HAP-1 (cell line): ENCODE measurements around the gene USP48.

ENCODE experiments used
- DNase-seq, 2 experiments: peaks; one replicate each; pipeline ENCODE4 v3.0.0-alpha.2; 2016 to 2020; ENCODE audit warnings: low spot score in 2 of 2
- H3K27me3 ChIP-seq: fragments of 250-450 bp; sonication (Bioruptor Pico); 2 replicates; pipeline ENCODE4 v1.5.1; 2020; ENCODE audit warnings: low read depth, mild to moderate bottlenecking, moderate library complexity
- H3K36me3 ChIP-seq: fragments of 250-450 bp; sonication (Bioruptor Pico); replicated peaks from 2 replicates; pipeline ENCODE4 v1.5.1; 2020; ENCODE audit warnings: mild to moderate bottlenecking
- H3K4me1 ChIP-seq: fragments of 250-450 bp; sonication (Bioruptor Pico); 2 replicates; pipeline ENCODE4 v1.5.1; 2020; ENCODE audit warnings: mild to moderate bottlenecking
- H3K4me3 ChIP-seq: fragments of 250-450 bp; sonication (Bioruptor Pico); 2 replicates; pipeline ENCODE4 v1.5.1; 2020; ENCODE audit warnings: mild to moderate bottlenecking, moderate library complexity
- H3K9me3 ChIP-seq: fragments of 250-450 bp; sonication (Bioruptor Pico); 2 replicates; pipeline ENCODE4 v1.5.1; 2020; ENCODE audit warnings: mild to moderate bottlenecking, moderate library complexity
- in situ Hi-C: fragments of 300-500 bp; cut with MboI; formaldehyde crosslinking; loops from 3 replicates; pipeline ENCODE4 v1.14.3; 2020; ENCODE audit warnings: low sequenced_read_pairs, inconsistent platforms, mixed read lengths

USP48 gene

DNA sequence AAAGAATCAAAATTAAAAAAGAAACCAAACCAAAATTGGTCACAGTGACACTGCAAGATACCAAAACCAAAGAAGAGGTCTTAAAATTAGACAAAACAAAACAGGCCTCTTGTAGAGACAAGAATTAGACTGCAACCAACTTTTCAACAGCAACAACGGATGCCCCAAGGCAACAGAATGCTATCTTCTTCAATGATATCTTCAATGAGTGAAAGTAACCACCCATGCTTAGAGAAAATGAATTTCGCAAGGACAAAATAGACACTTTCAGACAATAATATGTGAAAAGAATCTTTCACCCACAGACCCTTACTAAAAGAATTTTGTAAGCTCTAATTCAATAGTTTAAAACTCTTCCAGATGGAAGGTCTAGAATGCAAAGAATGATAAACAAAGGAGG lies 41.7 kb downstream of the USP48 start:
- Histone ChIP-seq H3K9me3 (no peaks in the 10 kb centered on the region), H3K4me3 (no peak overlapping the region), H3K36me3 (peaks cover 13% of the 10 kb centered on the region), H3K27me3 (no peaks in the 10 kb centered on the region), H3K4me1 (peaks cover 2% of the 10 kb centered on the region; the same call in 1 of the 2 replicates)
- in situ Hi-C loops = no loop called here
- DNase-seq = no peak

- Histone ChIP-seq H3K36me3 (peaks cover 28% of the 10 kb centered on the region), H3K9me3 (no peaks in the 10 kb centered on the region), H3K4me1 (peaks cover 2% of the 10 kb centered on the region; the same call in 1 of the 2 replicates), H3K4me3 (no peak overlapping the region), H3K27me3 (no peaks in the 10 kb centered on the region)
- no peak for DNase-seq
- in situ Hi-C loops = no loop called here
Observed at GRCh38 chr1:21736876-21737275, 46.1 kb downstream of the USP48 start.

GRCh38 chr1:21736011-21736410 lies 46.9 kb downstream of the USP48 start:
- H3K4me3 ChIP-seq = no peak overlapping the region
- no peak for DNase-seq
- H3K27me3 ChIP-seq = no peaks in the 10 kb centered on the region
- H3K4me1 ChIP-seq = no peaks in the 10 kb centered on the region
- in situ Hi-C loops = no loop called here
- peaks cover 26% of the 10 kb centered on the region for H3K36me3 ChIP-seq
- H3K9me3 ChIP-seq = no peaks in the 10 kb centered on the region

DNA sequence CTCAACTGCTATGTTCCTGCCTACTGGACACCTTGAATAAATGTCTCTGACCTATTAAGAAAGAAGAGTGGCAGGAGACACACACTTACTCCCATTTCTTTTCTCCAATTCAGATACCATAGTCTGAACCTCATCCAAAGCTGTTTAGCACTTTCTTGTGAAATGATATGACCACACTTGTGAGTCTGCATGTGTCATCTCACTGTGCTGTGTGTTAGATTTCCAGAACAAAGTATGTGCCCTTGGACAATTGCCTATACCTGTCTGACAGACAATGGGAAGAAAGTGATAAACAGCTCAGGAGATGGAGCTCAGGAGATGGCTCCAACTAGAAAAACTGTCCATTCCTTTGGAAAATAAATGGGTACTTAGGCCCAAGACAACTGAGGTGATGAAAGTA lies 48.4 kb downstream of the USP48 start:
- peaks cover 28% of the 10 kb centered on the region for H3K36me3 ChIP-seq

GRCh38 chr1:21732664-21733063 lies 50.3 kb downstream of the USP48 start:
- Histone ChIP-seq H3K27me3 (no peaks in the 10 kb centered on the region), H3K36me3 (peaks cover 34% of the 10 kb centered on the region)
- in situ Hi-C loops = no loop called here

More for the DNA sequence above, 48.4 kb downstream of the USP48 start:
- H3K27me3 ChIP-seq = no peaks in the 10 kb centered on the region
- H3K9me3 ChIP-seq = no peaks in the 10 kb centered on the region
- no peak for DNase-seq
- H3K4me3 ChIP-seq = no peak overlapping the region
- in situ Hi-C loops = no loop called here
- H3K4me1 ChIP-seq = no peaks in the 10 kb centered on the region

DNA sequence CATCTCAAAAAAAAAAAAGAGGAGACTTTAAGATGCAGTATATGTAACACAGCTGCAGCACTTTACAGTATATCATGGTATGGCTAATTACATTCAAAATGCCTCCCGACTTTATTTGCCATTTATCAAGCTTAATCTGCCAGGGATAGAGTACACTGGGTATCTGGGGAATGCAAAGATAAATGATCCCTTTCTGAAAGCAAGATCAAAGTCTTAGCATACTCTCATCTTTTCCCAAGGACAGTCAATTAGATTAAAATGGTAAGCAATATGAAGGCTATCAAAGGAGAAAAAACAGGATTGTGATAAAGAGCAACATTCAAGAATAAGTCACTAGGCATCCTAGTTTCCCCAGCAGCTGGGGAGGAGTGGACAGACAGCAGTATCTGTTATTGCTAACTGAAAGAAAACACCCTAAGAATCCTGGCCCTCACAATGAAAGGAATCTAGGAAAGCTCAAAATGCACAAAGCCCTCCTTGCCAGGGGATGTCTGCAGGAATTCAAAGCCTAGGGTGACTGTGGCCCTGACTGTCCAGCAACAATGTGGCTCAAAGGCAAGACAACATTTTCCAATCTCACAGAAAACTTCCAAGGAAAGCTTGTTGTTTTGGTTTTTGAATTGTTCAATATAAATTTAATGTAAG lies 57.1 kb downstream of the USP48 start:
- in situ Hi-C loops = no loop called here
- Histone ChIP-seq H3K36me3 (peaks cover 33% of the 10 kb centered on the region), H3K4me1 (peaks cover 22% of the 10 kb centered on the region), H3K27me3 (no peaks in the 10 kb centered on the region), H3K9me3 (no peaks in the 10 kb centered on the region), H3K4me3 (no peak overlapping the region)
- DNase-seq = peak; percentile 39

More at GRCh38 chr1:21732664-21733063, 50.3 kb downstream of the USP48 start:
- Histone ChIP-seq H3K9me3 (no peaks in the 10 kb centered on the region), H3K4me3 (no peak overlapping the region), H3K4me1 (peaks cover 7% of the 10 kb centered on the region)
- DNase-seq = no peak

DNA sequence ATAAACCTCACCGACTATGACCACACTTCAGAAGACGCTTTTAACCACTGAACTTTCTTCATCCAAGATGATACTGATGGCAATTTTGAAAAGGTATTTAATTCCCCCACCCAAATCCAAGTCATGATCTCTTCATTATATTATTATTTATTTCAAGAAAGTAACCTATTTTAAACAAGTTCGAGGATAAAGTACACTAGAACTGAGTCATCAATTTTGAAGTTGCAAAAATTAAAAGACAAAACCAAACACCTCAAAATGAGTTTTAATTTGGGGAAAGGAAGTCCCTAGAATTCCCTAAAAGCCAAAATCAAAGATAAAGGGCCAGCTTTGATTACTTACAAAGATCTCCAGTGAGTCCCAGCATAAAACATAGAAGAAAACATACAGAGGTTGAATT lies 58.4 kb downstream of the USP48 start:
- H3K9me3 ChIP-seq = no peaks in the 10 kb centered on the region
- in situ Hi-C loops = no loop called here
- no peak overlapping the region for H3K4me3 ChIP-seq
- H3K36me3 ChIP-seq = peaks cover 34% of the 10 kb centered on the region
- H3K27me3 ChIP-seq = no peaks in the 10 kb centered on the region
- peaks cover 32% of the 10 kb centered on the region for H3K4me1 ChIP-seq
- no peak for DNase-seq

GRCh38 chr1:21724098-21724497 lies 58.9 kb downstream of the USP48 start:
- in situ Hi-C loops = no loop called here
- no peaks in the 10 kb centered on the region for H3K9me3 ChIP-seq
- H3K36me3 ChIP-seq = peaks cover 36% of the 10 kb centered on the region
- no peaks in the 10 kb centered on the region for H3K27me3 ChIP-seq
- no peak overlapping the region for H3K4me3 ChIP-seq
- DNase-seq = no peak
- H3K4me1 ChIP-seq = peaks cover 33% of the 10 kb centered on the region

GRCh38 chr1:21721295-21721985 lies 61.5 kb downstream of the USP48 start:
- no peaks in the 10 kb centered on the region for H3K9me3 ChIP-seq
- H3K36me3 ChIP-seq = peaks cover 37% of the 10 kb centered on the region
- in situ Hi-C loops = no loop called here
- H3K4me3 ChIP-seq = no peak overlapping the region
- H3K4me1 ChIP-seq = peaks cover 14% of the 10 kb centered on the region
- no peak for DNase-seq
- H3K27me3 ChIP-seq = no peaks in the 10 kb centered on the region

GRCh38 chr1:21716169-21716568 lies 66.8 kb downstream of the USP48 start:
- no peak for DNase-seq
- no peaks in the 10 kb centered on the region for H3K27me3 ChIP-seq
- peaks cover 63% of the 10 kb centered on the region for H3K36me3 ChIP-seq
- in situ Hi-C loops = no loop called here
- peaks cover 11% of the 10 kb centered on the region for H3K4me1 ChIP-seq
- no peak overlapping the region for H3K4me3 ChIP-seq
- H3K9me3 ChIP-seq = no peaks in the 10 kb centered on the region

DNA sequence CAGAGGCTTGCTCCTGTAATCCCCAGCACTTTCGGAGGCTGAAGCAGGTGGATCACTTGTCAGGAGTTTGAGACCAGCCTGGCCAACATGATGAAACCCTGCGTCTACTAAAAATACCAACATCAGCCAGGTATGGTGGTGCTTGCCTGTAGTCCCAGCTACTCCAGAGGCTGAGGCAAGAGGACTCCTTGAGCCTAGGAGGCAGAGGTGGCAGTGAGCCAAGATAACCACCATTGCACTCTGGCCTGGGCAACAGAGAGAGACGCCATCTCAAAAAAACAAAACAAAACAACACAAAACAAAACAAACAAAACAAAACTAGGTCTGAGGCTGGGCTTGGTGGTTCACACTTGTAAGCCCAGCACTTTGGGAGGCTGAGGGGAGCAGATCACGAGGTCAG lies 75.1 kb downstream of the USP48 start:
- in situ Hi-C loops = loop anchor here (10.0 kb wide), 1 partner anchor 247 kb away; no protein-coding TSS in a partner anchor

DNA sequence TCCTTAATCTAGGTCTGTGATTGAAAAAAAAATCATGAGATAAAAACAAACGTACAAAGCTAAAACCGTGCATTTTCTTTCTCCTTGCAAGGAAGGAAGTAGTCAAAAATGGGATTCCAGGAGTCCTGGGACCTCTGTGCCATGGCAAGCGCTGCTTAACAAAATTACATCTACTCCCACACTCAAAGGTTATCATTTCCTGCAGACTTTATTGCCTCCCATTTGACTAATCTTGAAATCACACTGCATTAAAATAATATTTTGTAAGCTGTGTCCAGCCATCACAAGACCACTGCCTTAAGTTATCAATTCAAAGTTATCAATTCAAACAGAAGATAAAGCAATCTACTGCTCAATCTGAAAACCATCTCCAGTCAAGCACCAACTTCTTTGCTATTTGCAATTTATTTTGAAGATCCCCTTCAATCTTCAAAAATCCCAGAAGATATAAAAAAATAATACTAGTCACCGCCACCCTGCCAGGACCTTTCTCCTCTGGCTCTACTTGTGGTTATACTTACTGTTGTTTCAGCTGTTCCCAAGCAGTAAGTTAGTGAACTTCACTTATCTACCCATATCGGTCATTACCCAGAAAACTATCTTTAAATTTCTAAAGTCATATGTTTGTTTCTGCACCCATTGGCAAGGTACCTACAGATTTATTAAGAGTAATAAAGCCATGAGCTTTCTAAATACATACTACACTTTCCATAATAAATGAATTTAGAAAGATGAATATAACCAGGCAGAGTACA lies 75.7 kb downstream of the USP48 start:
- H3K27me3 ChIP-seq = no peaks in the 10 kb centered on the region
- DNase-seq = no peak
- no peaks in the 10 kb centered on the region for H3K9me3 ChIP-seq
- in situ Hi-C loops = loop anchor here (10.0 kb wide), 1 partner anchor 248 kb away; no protein-coding TSS in a partner anchor
- peaks cover 32% of the 10 kb centered on the region for H3K36me3 ChIP-seq
- peaks cover 20% of the 10 kb centered on the region for H3K4me1 ChIP-seq
- H3K4me3 ChIP-seq = no peak overlapping the region

More for the DNA sequence above, 75.1 kb downstream of the USP48 start:
- Histone ChIP-seq H3K9me3 (no peaks in the 10 kb centered on the region), H3K4me3 (no peak overlapping the region), H3K27me3 (no peaks in the 10 kb centered on the region), H3K36me3 (peaks cover 25% of the 10 kb centered on the region), H3K4me1 (peaks cover 20% of the 10 kb centered on the region)
- no peak for DNase-seq

DNA sequence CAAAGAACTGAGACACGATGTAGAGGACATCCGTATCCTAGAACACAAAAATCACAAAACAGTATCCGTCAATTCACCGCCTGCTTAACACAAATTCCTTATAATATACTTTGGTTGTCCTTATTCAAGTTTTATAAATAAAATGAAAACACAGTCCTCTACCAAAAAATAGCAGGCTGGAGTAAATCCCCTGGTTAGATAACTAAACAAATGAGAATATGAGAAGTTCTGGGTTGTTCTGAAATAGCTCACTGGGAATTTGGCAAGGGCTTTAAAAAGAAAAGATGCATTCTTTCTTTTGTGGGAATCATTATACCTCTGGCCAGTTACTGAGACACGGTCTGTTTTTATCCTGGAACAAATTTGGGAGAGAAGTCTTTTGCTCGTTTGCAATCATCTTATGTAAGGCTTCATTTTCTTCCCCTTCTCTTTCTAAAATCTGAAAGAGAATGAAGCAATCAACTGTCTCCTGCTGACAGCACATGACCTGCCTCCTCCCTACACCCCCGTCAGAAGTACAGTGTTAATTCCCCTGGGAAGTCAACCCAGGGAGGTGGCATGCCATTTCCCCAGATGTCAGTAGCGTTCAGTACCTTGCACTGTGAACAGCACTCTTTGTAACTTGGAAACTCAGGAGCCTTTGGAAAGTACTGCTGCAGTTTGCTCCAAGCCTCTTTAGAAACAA lies 76.7 kb downstream of the USP48 start:
- Histone ChIP-seq H3K4me1 (peaks cover 20% of the 10 kb centered on the region), H3K27me3 (no peaks in the 10 kb centered on the region), H3K4me3 (no peak overlapping the region), H3K36me3 (peaks cover 29% of the 10 kb centered on the region), H3K9me3 (no peaks in the 10 kb centered on the region)
- in situ Hi-C loops = loop anchor here (10.0 kb wide), 1 partner anchor 249 kb away; no protein-coding TSS in a partner anchor
- peak; percentile 57 for DNase-seq
